Prostate gland (tissue), 2 donors: ENCODE results near the gene SLC1A7. TPM values are rescaled to one million over a fixed set of nuclear protein-coding genes. Genes with fewer than 3 reads are reported as not detected.

Experiments
- DNase-seq: peaks from one replicate; pipeline ENCODE4 v3.0.0-alpha.2; 2019; ENCODE audit warnings: low spot score
- H3K27ac ChIP-seq, 2 donors: fragments of 200-600 bp; sonication (generic); 2 replicates each; pipeline ENCODE4 v1.5.1; 2017 to 2019
- H3K27me3 ChIP-seq: fragments of 200-600 bp; sonication (generic); replicated peaks from 2 replicates; pipeline ENCODE4 v1.5.1; 2019; ENCODE audit not compliant: insufficient read depth
- H3K36me3 ChIP-seq, 2 donors: fragments of 200-600 bp; sonication (generic); 1 replicate in 1 of 2; 2 replicates in 1 of 2; pipeline versions ENCODE4 v1.5.1 to v1.8.1; 2017 to 2019
- H3K4me1 ChIP-seq: fragments of 200-600 bp; sonication (generic); replicated peaks from 2 replicates; pipeline ENCODE4 v1.5.1; 2019
- H3K4me3 ChIP-seq, 2 donors: fragments of 200-600 bp; sonication (generic); 2 replicates each; pipeline ENCODE4 v1.5.1; 2017 to 2019
- H3K9me3 ChIP-seq: fragments of 200-600 bp; sonication (generic); 2 replicates; pipeline ENCODE4 v1.5.1; 2017
- POLR2A ChIP-seq: fragments of 450-650 bp; IDR thresholded peaks from one replicate; pipeline ENCODE4 v1.6.1; 2016; ENCODE audit warnings: antibody characterized with exemption, mild to moderate bottlenecking
- POLR2AphosphoS5 ChIP-seq: sonication (generic); formaldehyde crosslinking; IDR thresholded peaks from one replicate; pipeline ENCODE4 v1.6.1; 2017; ENCODE audit warnings: antibody characterized with exemption
- WGBS: methylation state at CpG from one replicate; pipeline ENCODE4 v1.1.5; 2018; 5-methylcytosine and 5-hydroxymethylcytosine counted together
- intact Hi-C: fragments of 100-400 bp; cut with DNase I; formaldehyde crosslinking; loops from one replicate; pipeline ENCODE4 v1.14.2; 2022
- total RNA-seq, 2 donors: library from RNA; depleted of rRNA; stranded (reverse); fragments of >200 nt; gene quantifications; one replicate each; pipeline ENCODE4 v1.1.0, GENCODE V29; 2016
- TF ChIP-seq, protein P1 (sequence below), 4 experiments: fragments of 200-600 bp in 2 of 4; fragments of 450-650 bp in 2 of 4; sonication (generic) in 2 of 4; IDR thresholded peaks; 1 replicate in 3 of 4; 2 replicates in 1 of 4; pipeline ENCODE4 v1.5.1; 2016 to 2019; ENCODE audit warnings: antibody characterized with exemption in 4 of 4, mild to moderate bottlenecking in 2 of 4, moderate library complexity in 2 of 4

Gene SLC1A7
- total RNA-seq, 2 donors from 2014 or later = 1.8 TPM; not detected in 1

DNA sequence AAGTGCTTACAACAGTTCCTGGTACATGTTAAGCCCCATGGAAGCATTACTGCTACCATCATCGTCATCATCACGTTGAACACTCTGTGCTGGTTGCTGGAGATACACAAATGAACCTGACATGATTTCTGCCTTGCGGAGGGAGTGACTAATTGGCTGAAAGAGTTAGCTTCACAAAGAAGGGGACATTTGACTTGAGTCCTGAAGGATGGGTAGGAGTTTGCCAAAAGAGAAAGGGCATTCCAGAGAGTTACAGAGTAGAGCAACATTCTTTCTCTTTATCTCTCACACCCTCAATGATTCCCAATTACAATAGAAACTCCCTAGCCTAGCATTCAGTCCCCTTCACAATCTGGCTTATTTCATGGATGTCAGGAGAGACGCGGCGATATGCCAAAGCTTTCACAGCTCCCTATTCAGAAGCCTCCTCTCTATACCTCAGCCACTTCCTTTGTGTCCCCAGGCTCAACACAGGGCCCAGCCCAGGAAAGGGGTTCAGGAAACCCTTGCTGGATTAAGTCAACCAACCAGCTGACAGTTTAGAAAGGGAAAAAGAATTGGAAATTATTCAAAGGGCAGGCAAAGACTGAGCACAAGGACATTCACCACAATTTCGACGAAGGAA is 38.0 kb downstream of the SLC1A7 start:
- Histone ChIP-seq H3K4me1 (peaks cover 6% of the 10 kb centered on the region), H3K4me3 (no peak overlapping the region), H3K36me3 (no peaks in the 10 kb centered on the region), H3K9me3 (no peaks in the 10 kb centered on the region), H3K27ac (no peak overlapping the region), H3K27me3 (no peaks in the 10 kb centered on the region)
- intact Hi-C loops = no loop called here
- WGBS = 76% methylated on average over 8 of the region's 8 CpGs
- TF ChIP-seq POLR2A (no peak), POLR2AphosphoS5 (no peak)
- TF ChIP-seq, protein P1, sequence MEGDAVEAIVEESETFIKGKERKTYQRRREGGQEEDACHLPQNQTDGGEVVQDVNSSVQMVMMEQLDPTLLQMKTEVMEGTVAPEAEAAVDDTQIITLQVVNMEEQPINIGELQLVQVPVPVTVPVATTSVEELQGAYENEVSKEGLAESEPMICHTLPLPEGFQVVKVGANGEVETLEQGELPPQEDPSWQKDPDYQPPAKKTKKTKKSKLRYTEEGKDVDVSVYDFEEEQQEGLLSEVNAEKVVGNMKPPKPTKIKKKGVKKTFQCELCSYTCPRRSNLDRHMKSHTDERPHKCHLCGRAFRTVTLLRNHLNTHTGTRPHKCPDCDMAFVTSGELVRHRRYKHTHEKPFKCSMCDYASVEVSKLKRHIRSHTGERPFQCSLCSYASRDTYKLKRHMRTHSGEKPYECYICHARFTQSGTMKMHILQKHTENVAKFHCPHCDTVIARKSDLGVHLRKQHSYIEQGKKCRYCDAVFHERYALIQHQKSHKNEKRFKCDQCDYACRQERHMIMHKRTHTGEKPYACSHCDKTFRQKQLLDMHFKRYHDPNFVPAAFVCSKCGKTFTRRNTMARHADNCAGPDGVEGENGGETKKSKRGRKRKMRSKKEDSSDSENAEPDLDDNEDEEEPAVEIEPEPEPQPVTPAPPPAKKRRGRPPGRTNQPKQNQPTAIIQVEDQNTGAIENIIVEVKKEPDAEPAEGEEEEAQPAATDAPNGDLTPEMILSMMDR (IDR thresholded peaks at IDR 0.05) = no peak
- no peak for DNase-seq

DNA sequence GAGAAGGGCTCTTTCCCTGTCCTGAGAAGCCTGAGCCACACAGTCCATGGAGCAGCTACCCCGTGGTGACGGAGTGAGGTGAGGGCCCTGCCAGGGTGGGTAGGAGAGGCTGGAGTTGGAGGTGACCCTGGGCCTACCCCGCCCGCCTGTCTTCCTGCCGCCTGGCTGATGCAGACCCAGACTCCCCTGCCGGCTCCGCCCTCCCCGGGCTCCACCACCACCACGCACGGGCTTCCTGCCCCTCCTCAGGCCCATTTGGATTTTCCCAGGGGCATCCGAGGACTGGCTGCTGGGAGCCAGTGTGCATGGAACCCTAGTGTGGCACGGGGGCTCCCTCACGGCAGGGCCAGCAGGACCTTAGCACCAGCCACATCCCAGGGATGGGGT is 47.9 kb downstream of the SLC1A7 start:
- intact Hi-C loops = no loop called here
- H3K4me3 ChIP-seq = no peak overlapping the region
- no peak for DNase-seq

DNA sequence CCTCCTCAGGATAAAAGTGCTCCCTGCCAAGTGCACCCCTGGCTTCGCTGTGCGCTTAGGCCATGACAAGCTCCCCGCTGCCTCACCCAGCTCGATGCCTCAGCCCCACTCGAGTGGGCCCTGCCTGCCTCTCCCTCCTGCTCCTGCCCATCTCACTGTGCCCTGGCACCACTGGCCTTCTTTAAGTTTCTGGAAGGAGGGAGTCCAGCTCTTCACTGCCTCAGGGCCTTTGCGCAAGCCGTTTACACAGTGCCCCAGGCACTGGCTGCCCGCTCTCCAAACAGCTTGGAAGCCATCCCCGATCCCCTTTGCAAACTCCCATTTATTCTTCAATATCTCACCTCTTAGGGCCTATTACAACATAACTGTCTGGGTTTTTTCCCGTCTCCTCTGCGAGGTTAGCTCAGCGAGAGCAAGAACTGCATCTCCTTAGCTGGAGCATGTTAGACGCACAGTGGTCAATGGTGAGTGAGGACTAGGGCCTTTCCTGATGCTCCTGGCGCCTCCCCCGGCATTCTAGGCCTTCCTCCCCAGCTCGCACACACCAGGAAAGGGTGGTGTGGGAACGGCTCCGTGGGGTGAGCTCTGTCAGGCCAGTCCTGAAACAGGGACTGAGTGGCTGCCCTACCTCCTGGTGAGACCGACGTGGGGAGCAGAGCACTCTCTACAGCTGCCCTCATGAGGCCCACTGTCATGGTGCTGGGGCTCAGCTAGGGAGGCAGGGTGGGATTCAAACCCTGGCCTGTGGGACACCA is 48.5 kb downstream of the SLC1A7 start:
- DNase-seq = no peak
- WGBS = 90% methylated on average over 20 of the region's 20 CpGs
- Histone ChIP-seq H3K27me3 (no peaks in the 10 kb centered on the region), H3K36me3 (no peaks in the 10 kb centered on the region), H3K9me3 (no peaks in the 10 kb centered on the region), H3K4me3 (no peak overlapping the region), H3K4me1 (no peaks in the 10 kb centered on the region), H3K27ac (no peak overlapping the region)
- intact Hi-C loops = no loop called here
- no peak for TF ChIP-seq POLR2A
- TF ChIP-seq POLR2AphosphoS5 = no peak
- TF ChIP-seq, protein P1 (IDR thresholded peaks at IDR 0.05) = no peak

More for the DNA sequence above, 47.9 kb downstream of the SLC1A7 start:
- no peaks in the 10 kb centered on the region for H3K36me3 ChIP-seq
- no peaks in the 10 kb centered on the region for H3K27me3 ChIP-seq
- WGBS = 64% methylated on average over 13 of the region's 13 CpGs
- no peaks in the 10 kb centered on the region for H3K9me3 ChIP-seq
- H3K27ac ChIP-seq = no peak overlapping the region
- no peak for TF ChIP-seq POLR2AphosphoS5
- TF ChIP-seq POLR2A = no peak
- TF ChIP-seq, protein P1 (IDR thresholded peaks at IDR 0.05) = no peak
- no peaks in the 10 kb centered on the region for H3K4me1 ChIP-seq

DNA sequence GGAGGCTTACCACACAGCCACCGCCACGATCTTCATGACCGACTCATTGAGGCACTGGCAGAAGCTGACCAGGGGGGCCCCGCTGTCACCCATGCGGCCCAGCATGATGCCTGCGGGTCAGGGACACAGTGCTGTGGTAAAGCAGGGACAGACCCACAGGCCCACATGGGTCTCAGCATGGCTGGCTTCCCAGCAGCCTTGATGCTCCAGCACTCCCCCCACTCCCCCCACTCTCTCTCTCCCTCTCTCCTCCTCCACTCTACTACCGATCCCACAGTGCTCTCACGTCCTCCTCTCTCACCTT is 49.0 kb downstream of the SLC1A7 start:
- intact Hi-C loops = no loop called here
- no peak overlapping the region for H3K4me3 ChIP-seq
- H3K27me3 ChIP-seq = no peaks in the 10 kb centered on the region
- H3K9me3 ChIP-seq = no peaks in the 10 kb centered on the region
- 87% methylated on average over 4 of the region's 8 CpGs for WGBS
- H3K4me1 ChIP-seq = no peaks in the 10 kb centered on the region
- DNase-seq = no peak
- TF ChIP-seq, protein P1 (IDR thresholded peaks at IDR 0.05) = no peak
- TF ChIP-seq POLR2A (no peak), POLR2AphosphoS5 (no peak)
- no peak overlapping the region for H3K27ac ChIP-seq
- no peaks in the 10 kb centered on the region for H3K36me3 ChIP-seq
